T-helper 2 cell treated with Interferon-gamma antibody and Interleukin-4, amounts not matched to agents 5 μg/mL and 100 μg/mL, for 36 hours (primary cell): ENCODE measurements around the gene KISS1.

Source experiments
- DNase-seq: peaks from one replicate; pipeline ENCODE4 v3.0.0; 2021; ENCODE audit warnings: low spot score
- H3K27ac Mint-ChIP-seq: one replicate; pipeline ENCODE4 v1.8.0; 2021; ENCODE audit warnings: mild to moderate bottlenecking, mixed read lengths
- H3K27me3 Mint-ChIP-seq: one replicate; pipeline ENCODE4 v1.8.0; 2021; ENCODE audit warnings: low read depth, mixed read lengths
- H3K36me3 Mint-ChIP-seq: one replicate; pipeline ENCODE4 v1.8.0; 2021; ENCODE audit warnings: low read depth, mixed read lengths
- H3K4me1 Mint-ChIP-seq: one replicate; pipeline ENCODE4 v1.8.0; 2021; ENCODE audit warnings: low read depth, mixed read lengths
- H3K4me3 Mint-ChIP-seq: one replicate; pipeline ENCODE4 v1.8.0; 2022; ENCODE audit warnings: mild to moderate bottlenecking, moderate library complexity, mixed read lengths
- H3K9me3 Mint-ChIP-seq: one replicate; pipeline ENCODE4 v1.8.0; 2021; ENCODE audit warnings: mixed read lengths

Gene KISS1

GRCh38 chr1:204207136-204207616 lies 10.9 kb upstream of the KISS1 start:
- no peak overlapping the region for H3K4me3 Mint-ChIP-seq
- no peaks in the 10 kb centered on the region for H3K9me3 Mint-ChIP-seq
- H3K4me1 Mint-ChIP-seq = no peaks in the 10 kb centered on the region
- peaks cover 39% of the 10 kb centered on the region for H3K27me3 Mint-ChIP-seq
- peak; percentile 63 for DNase-seq
- no peak overlapping the region for H3K27ac Mint-ChIP-seq
- no peaks in the 10 kb centered on the region for H3K36me3 Mint-ChIP-seq

DNA sequence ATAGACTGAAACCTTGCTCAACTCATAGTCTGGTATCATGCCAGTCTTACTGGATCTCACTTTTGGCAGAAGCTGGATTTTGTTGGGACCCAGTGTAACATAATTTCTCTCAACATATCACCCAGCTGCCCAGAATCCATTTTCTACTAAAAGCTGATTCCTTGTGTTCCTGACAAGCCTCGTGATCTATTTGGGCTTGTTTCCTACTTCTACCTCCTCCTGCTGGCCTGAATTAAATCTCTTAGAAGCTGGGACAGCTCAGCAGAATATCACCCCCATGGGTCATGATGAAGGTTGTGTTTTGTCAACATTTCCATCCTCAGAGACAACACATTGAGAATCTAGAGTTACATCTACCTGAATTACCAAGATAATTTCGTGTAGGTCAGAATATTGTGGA lies 9.8 kb upstream of the KISS1 start:
- Mint-ChIP-seq H3K27ac (no peak overlapping the region), H3K36me3 (no peaks in the 10 kb centered on the region), H3K27me3 (peaks cover 39% of the 10 kb centered on the region), H3K4me3 (no peak overlapping the region), H3K9me3 (no peaks in the 10 kb centered on the region), H3K4me1 (no peaks in the 10 kb centered on the region)
- DNase-seq = no peak

- Mint-ChIP-seq H3K36me3 (no peaks in the 10 kb centered on the region), H3K27me3 (peaks cover 39% of the 10 kb centered on the region), H3K9me3 (no peaks in the 10 kb centered on the region), H3K4me1 (no peaks in the 10 kb centered on the region), H3K4me3 (no peak overlapping the region), H3K27ac (no peak overlapping the region)
- DNase-seq = no peak
These were observed 9.2 kb upstream of the KISS1 start for GRCh38 chr1:204205486-204205885.

DNA sequence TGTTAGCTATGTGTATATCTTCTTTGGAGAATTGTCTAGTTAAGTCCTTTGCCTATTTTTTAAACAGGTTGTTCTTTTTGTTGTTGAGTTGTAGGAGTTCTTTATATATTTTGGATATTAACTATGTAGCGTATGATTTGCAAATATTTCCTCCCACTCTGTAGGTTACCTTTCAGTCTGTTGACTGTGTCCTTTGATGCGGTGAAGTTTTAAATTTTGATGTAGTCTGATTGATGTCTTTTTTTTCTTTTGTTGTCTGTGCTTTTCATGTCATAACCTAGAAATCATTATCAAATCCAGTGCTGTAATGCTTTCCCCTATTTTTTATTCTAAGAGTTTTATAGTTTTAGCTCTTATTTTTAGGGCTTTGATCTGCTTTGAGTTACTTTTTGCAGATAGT lies 8.7 kb upstream of the KISS1 start:
- H3K27ac Mint-ChIP-seq = no peak overlapping the region
- no peak overlapping the region for H3K4me3 Mint-ChIP-seq
- H3K4me1 Mint-ChIP-seq = no peaks in the 10 kb centered on the region
- peaks cover 37% of the 10 kb centered on the region for H3K27me3 Mint-ChIP-seq
- H3K9me3 Mint-ChIP-seq = no peaks in the 10 kb centered on the region
- no peaks in the 10 kb centered on the region for H3K36me3 Mint-ChIP-seq
- DNase-seq = no peak

DNA sequence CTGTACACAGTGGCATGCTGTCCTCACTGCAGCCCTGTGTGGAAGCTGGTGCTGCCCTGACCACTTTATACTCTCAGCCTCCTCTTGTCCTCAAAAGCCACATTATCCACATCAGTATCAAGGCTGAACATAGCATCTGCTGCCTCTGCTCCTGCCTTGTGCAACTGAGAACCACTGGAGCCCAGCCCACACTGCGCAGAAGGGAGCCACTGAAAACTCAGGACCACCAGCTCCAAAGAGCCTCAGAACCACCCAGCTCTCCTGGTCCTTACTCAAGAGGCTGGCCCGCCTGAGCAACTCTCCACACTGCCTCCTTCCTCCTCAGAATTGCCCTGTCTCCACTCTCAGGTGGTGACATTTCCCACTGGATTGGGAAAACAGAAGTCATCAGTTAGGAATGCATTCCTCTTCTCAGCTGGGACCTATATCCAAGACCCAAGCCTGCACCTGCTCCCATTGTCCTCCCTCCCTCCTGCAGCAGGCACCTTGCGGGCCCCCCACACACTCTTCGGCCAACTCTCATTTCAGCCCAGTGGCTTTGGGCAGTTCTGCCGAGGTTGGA lies 7.0 kb upstream of the KISS1 start:
- Mint-ChIP-seq H3K4me1 (no peaks in the 10 kb centered on the region), H3K4me3 (no peak overlapping the region), H3K27me3 (peaks cover 33% of the 10 kb centered on the region), H3K36me3 (no peaks in the 10 kb centered on the region), H3K27ac (no peak overlapping the region), H3K9me3 (no peaks in the 10 kb centered on the region)
- no peak for DNase-seq

- H3K4me1 Mint-ChIP-seq = no peaks in the 10 kb centered on the region
- no peak overlapping the region for H3K4me3 Mint-ChIP-seq
- H3K27me3 Mint-ChIP-seq = peaks cover 33% of the 10 kb centered on the region
- DNase-seq = no peak
- no peaks in the 10 kb centered on the region for H3K9me3 Mint-ChIP-seq
- H3K36me3 Mint-ChIP-seq = no peaks in the 10 kb centered on the region
- no peak overlapping the region for H3K27ac Mint-ChIP-seq
These were observed 6.2 kb upstream of the KISS1 start for GRCh38 chr1:204202481-204202880.

- DNase-seq = no peak
- H3K36me3 Mint-ChIP-seq = no peaks in the 10 kb centered on the region
- peaks cover 27% of the 10 kb centered on the region for H3K27me3 Mint-ChIP-seq
- no peak overlapping the region for H3K27ac Mint-ChIP-seq
- H3K4me1 Mint-ChIP-seq = no peaks in the 10 kb centered on the region
- no peaks in the 10 kb centered on the region for H3K9me3 Mint-ChIP-seq
- H3K4me3 Mint-ChIP-seq = no peak overlapping the region
These were observed 5.2 kb upstream of the KISS1 start for GRCh38 chr1:204201348-204202040.

- no peaks in the 10 kb centered on the region for H3K9me3 Mint-ChIP-seq
- no peaks in the 10 kb centered on the region for H3K4me1 Mint-ChIP-seq
- DNase-seq = no peak
- no peak overlapping the region for H3K4me3 Mint-ChIP-seq
- H3K27me3 Mint-ChIP-seq = peaks cover 13% of the 10 kb centered on the region
- no peaks in the 10 kb centered on the region for H3K36me3 Mint-ChIP-seq
- no peak overlapping the region for H3K27ac Mint-ChIP-seq
These were observed 3.3 kb upstream of the KISS1 start for GRCh38 chr1:204199579-204199978.

- no peaks in the 10 kb centered on the region for H3K9me3 Mint-ChIP-seq
- H3K36me3 Mint-ChIP-seq = no peaks in the 10 kb centered on the region
- H3K27ac Mint-ChIP-seq = no peak overlapping the region
- H3K27me3 Mint-ChIP-seq = peaks cover 5% of the 10 kb centered on the region
- H3K4me3 Mint-ChIP-seq = no peak overlapping the region
- DNase-seq = no peak
- H3K4me1 Mint-ChIP-seq = no peaks in the 10 kb centered on the region
These were observed 2.4 kb upstream of the KISS1 start for GRCh38 chr1:204198348-204199340.

- H3K4me1 Mint-ChIP-seq = no peaks in the 10 kb centered on the region
- no peak for DNase-seq
- no peaks in the 10 kb centered on the region for H3K36me3 Mint-ChIP-seq
- H3K27me3 Mint-ChIP-seq = peaks cover 7% of the 10 kb centered on the region
- no peak overlapping the region for H3K4me3 Mint-ChIP-seq
- H3K9me3 Mint-ChIP-seq = no peaks in the 10 kb centered on the region
- H3K27ac Mint-ChIP-seq = no peak overlapping the region
These were observed 777 bp upstream of the KISS1 start for GRCh38 chr1:204197068-204197467.

- no peaks in the 10 kb centered on the region for H3K9me3 Mint-ChIP-seq
- no peaks in the 10 kb centered on the region for H3K36me3 Mint-ChIP-seq
- peaks cover 2% of the 10 kb centered on the region for H3K4me1 Mint-ChIP-seq
- H3K27ac Mint-ChIP-seq = no peak overlapping the region
- no peak for DNase-seq
- H3K27me3 Mint-ChIP-seq = peaks cover 21% of the 10 kb centered on the region
- H3K4me3 Mint-ChIP-seq = no peak overlapping the region
These were observed 1.5 kb downstream of the KISS1 start for GRCh38 chr1:204194771-204195170.

- no peaks in the 10 kb centered on the region for H3K36me3 Mint-ChIP-seq
- no peak overlapping the region for H3K4me3 Mint-ChIP-seq
- H3K27ac Mint-ChIP-seq = no peak overlapping the region
- H3K27me3 Mint-ChIP-seq = peaks cover 28% of the 10 kb centered on the region
- DNase-seq = no peak
- H3K9me3 Mint-ChIP-seq = no peaks in the 10 kb centered on the region
- H3K4me1 Mint-ChIP-seq = peaks cover 6% of the 10 kb centered on the region
These were observed 2.2 kb downstream of the KISS1 start for GRCh38 chr1:204194080-204194479.

GRCh38 chr1:204192589-204193352 lies 3.5 kb downstream of the KISS1 start:
- no peak overlapping the region for H3K4me3 Mint-ChIP-seq
- peaks cover 39% of the 10 kb centered on the region for H3K27me3 Mint-ChIP-seq
- no peak overlapping the region for H3K27ac Mint-ChIP-seq
- no peak for DNase-seq
- H3K4me1 Mint-ChIP-seq = peaks cover 8% of the 10 kb centered on the region
- H3K9me3 Mint-ChIP-seq = no peaks in the 10 kb centered on the region
- no peaks in the 10 kb centered on the region for H3K36me3 Mint-ChIP-seq
